ENCODE data around the gene CADM1.

DNA sequence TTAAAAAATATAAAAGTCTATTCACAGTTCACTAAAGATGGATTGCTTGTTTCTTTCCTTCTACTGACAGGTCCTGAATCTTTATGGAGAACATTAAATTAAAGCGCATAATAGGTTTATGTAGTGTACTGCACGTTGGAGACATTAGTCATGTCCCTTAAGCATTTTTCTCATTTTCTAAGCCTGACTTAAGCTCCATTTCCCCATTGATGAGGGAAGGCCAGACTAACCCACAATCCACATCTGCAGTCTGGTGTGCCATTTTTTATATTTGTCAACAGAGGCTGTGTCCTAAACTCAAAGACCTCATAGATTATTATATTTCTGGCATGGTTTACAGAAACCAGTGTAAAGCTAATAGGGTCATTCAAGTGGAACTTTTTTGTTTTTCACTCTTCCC lies 39.9 kb downstream of the CADM1 start:
- no peak for TF ChIP-seq YY1 (IDR thresholded peaks at IDR 0.05)
- TF ChIP-seq, protein P1, sequence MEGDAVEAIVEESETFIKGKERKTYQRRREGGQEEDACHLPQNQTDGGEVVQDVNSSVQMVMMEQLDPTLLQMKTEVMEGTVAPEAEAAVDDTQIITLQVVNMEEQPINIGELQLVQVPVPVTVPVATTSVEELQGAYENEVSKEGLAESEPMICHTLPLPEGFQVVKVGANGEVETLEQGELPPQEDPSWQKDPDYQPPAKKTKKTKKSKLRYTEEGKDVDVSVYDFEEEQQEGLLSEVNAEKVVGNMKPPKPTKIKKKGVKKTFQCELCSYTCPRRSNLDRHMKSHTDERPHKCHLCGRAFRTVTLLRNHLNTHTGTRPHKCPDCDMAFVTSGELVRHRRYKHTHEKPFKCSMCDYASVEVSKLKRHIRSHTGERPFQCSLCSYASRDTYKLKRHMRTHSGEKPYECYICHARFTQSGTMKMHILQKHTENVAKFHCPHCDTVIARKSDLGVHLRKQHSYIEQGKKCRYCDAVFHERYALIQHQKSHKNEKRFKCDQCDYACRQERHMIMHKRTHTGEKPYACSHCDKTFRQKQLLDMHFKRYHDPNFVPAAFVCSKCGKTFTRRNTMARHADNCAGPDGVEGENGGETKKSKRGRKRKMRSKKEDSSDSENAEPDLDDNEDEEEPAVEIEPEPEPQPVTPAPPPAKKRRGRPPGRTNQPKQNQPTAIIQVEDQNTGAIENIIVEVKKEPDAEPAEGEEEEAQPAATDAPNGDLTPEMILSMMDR (IDR thresholded peaks at IDR 0.05; ENCODE audit: low read depth, low read length, missing input control), result no peak
- TF ChIP-seq JUND (IDR thresholded peaks at IDR 0.05), result no peak
- TF ChIP-seq RXRA (IDR thresholded peaks at IDR 0.05), result no peak
- TF ChIP-seq RAD21 (IDR thresholded peaks at IDR 0.05), result no peak
- TF ChIP-seq FOXA1 (IDR thresholded peaks at IDR 0.05), result no peak
- TF ChIP-seq, protein P2, sequence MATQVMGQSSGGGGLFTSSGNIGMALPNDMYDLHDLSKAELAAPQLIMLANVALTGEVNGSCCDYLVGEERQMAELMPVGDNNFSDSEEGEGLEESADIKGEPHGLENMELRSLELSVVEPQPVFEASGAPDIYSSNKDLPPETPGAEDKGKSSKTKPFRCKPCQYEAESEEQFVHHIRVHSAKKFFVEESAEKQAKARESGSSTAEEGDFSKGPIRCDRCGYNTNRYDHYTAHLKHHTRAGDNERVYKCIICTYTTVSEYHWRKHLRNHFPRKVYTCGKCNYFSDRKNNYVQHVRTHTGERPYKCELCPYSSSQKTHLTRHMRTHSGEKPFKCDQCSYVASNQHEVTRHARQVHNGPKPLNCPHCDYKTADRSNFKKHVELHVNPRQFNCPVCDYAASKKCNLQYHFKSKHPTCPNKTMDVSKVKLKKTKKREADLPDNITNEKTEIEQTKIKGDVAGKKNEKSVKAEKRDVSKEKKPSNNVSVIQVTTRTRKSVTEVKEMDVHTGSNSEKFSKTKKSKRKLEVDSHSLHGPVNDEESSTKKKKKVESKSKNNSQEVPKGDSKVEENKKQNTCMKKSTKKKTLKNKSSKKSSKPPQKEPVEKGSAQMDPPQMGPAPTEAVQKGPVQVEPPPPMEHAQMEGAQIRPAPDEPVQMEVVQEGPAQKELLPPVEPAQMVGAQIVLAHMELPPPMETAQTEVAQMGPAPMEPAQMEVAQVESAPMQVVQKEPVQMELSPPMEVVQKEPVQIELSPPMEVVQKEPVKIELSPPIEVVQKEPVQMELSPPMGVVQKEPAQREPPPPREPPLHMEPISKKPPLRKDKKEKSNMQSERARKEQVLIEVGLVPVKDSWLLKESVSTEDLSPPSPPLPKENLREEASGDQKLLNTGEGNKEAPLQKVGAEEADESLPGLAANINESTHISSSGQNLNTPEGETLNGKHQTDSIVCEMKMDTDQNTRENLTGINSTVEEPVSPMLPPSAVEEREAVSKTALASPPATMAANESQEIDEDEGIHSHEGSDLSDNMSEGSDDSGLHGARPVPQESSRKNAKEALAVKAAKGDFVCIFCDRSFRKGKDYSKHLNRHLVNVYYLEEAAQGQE (IDR thresholded peaks at IDR 0.05), result no peak

Measured in liver (tissue), 3 donors.